GM12875 (cell line): Measurements from ENCODE around the gene HSD17B4.
"Not testable (repeated sequence)": the region's sequence is repeated elsewhere in the genome, so short reads cannot be mapped to it uniquely, and the experiment has no call there.

Experiments used
- H3K4me3 ChIP-seq: one replicate; pipeline ENCODE4 v1.5.1; 2011; ENCODE audit warnings: low read depth, low read length, control low read depth
- CTCF ChIP-seq: IDR thresholded peaks from 2 replicates; pipeline ENCODE4 v1.5.1; 2011; ENCODE audit warnings: low read depth, mild to moderate bottlenecking, control low read depth, inconsistent platforms, low read length, moderate library complexity, borderline replicate concordance; ENCODE audit not compliant: insufficient read depth

Gene HSD17B4

GRCh38 chr5:119473241-119473640 lies 20.9 kb downstream of the HSD17B4 start:
- no peak overlapping the region for H3K4me3 ChIP-seq
- TF ChIP-seq CTCF, result no peak

- H3K4me3 ChIP-seq, result no peak overlapping the region
- no peak for TF ChIP-seq CTCF
Observed at GRCh38 chr5:119476341-119476740, 24.0 kb downstream of the HSD17B4 start.

GRCh38 chr5:119478781-119479180 lies 26.5 kb downstream of the HSD17B4 start:
- TF ChIP-seq CTCF, result no peak
- H3K4me3 ChIP-seq, result no peak overlapping the region

- H3K4me3 ChIP-seq, result not testable (repeated sequence)
Observed at GRCh38 chr5:119480629-119481028, 28.3 kb downstream of the HSD17B4 start.

GRCh38 chr5:119483155-119483554 lies 30.9 kb downstream of the HSD17B4 start:
- TF ChIP-seq CTCF, result no peak
- H3K4me3 ChIP-seq, result no peak overlapping the region

GRCh38 chr5:119484884-119485283 lies 32.6 kb downstream of the HSD17B4 start:
- TF ChIP-seq CTCF, result no peak
- no peak overlapping the region for H3K4me3 ChIP-seq

- no peak for TF ChIP-seq CTCF
- H3K4me3 ChIP-seq, result no peak overlapping the region
Observed at GRCh38 chr5:119501671-119502179, 49.4 kb downstream of the HSD17B4 start.

- H3K4me3 ChIP-seq, result not testable (repeated sequence)
Observed at GRCh38 chr5:119503939-119504338, 51.6 kb downstream of the HSD17B4 start.

GRCh38 chr5:119512277-119512676 lies 60.0 kb downstream of the HSD17B4 start:
- no peak for TF ChIP-seq CTCF
- no peak overlapping the region for H3K4me3 ChIP-seq
